Sciatic nerve (tissue), 2 donors: ENCODE measurements around the gene NKTR. TPM values are rescaled to one million over a fixed set of nuclear protein-coding genes. Genes with fewer than 3 reads are reported as not detected.

Experiments
- ATAC-seq: fragments of 200-7000 bp; cut with Tn5 transposase; one replicate; pipeline ENCODE4 v1.9.1; 2020; ENCODE audit warnings: mild to moderate bottlenecking, moderate library complexity
- DNase-seq: peaks from one replicate; pipeline ENCODE4 v3.0.0-alpha.2; 2020; ENCODE audit warnings: low spot score
- intact Hi-C: fragments of 100-400 bp; cut with DNase I; formaldehyde crosslinking; loops from one replicate; pipeline ENCODE4 v1.14.2; 2022
- total RNA-seq: library from RNA; stranded (reverse); fragmentation: NEBNext Ultra II Directional; extraction: Animal tissue kit (Norgen Biotek cat#: 25700); gene quantifications from one replicate; pipeline ENCODE4 v1.2.1, GENCODE V29; 2021
- donor health status: DM: no; HTN: no; CAD: no.
- donor health status: DM: no; HTN: no; CAD: no.

Gene NKTR
- total RNA-seq, 1 donor from 2014 or later = 149 TPM

GRCh38 chr3:42638339-42638842 is 37.9 kb downstream of the NKTR start:
- intact Hi-C loops = no loop called here
- no peak for DNase-seq
- no peak for ATAC-seq

GRCh38 chr3:42639192-42639591 is 38.7 kb downstream of the NKTR start:
- DNase-seq (no peak), ATAC-seq (no peak)
- intact Hi-C loops = no loop called here

GRCh38 chr3:42640129-42640528 is 39.6 kb downstream of the NKTR start:
- intact Hi-C loops = no loop called here
- DNase-seq = no peak
- no peak for ATAC-seq

GRCh38 chr3:42640771-42641370 is 40.4 kb downstream of the NKTR start:
- ATAC-seq (no peak), DNase-seq (no peak)
- intact Hi-C loops = no loop called here

- ATAC-seq (no peak), DNase-seq (no peak)
- intact Hi-C loops = no loop called here
Measured at GRCh38 chr3:42647821-42648459, 47.5 kb downstream of the NKTR start.

- intact Hi-C loops = no loop called here
- ATAC-seq (no peak), DNase-seq (no peak)
Measured at GRCh38 chr3:42649006-42649405, 48.5 kb downstream of the NKTR start.

- no peak for DNase-seq
- ATAC-seq = no peak
- intact Hi-C loops = loop anchor here (5.0 to 10.0 kb wide), 2 partner anchors 55 to 98 kb away; partner anchors contain the start of gene SS18L2
Measured at GRCh38 chr3:42649783-42650182, 49.3 kb downstream of the NKTR start.

GRCh38 chr3:42651248-42652091 is 51.0 kb downstream of the NKTR start:
- DNase-seq (peak; percentile 51), ATAC-seq (no peak)
- intact Hi-C loops = loop anchor here (5.0 to 10.0 kb wide), 2 partner anchors 57 to 96 kb away; partner anchors contain the start of gene SS18L2

- intact Hi-C loops = loop anchor here (5.0 to 10.0 kb wide), 2 partner anchors 57 to 95 kb away; partner anchors contain the start of gene SS18L2
- ATAC-seq (no peak), DNase-seq (no peak)
Measured at GRCh38 chr3:42652251-42652610, 51.7 kb downstream of the NKTR start.

- peak; percentile 77 for DNase-seq
- peak; percentile 57 for ATAC-seq
- intact Hi-C loops = loop anchor here (5.0 to 10.0 kb wide), 2 partner anchors 58 to 95 kb away; partner anchors contain the start of gene SS18L2
Measured at GRCh38 chr3:42652611-42653302, 52.3 kb downstream of the NKTR start.

- ATAC-seq (peak; percentile 5), DNase-seq (no peak)
- intact Hi-C loops = loop anchor here (5.0 to 10.0 kb wide), 2 partner anchors 58 to 94 kb away; partner anchors contain the start of gene SS18L2
Measured at GRCh38 chr3:42653303-42653559, 52.7 kb downstream of the NKTR start.

- DNase-seq = peak; percentile 82
- intact Hi-C loops = loop anchor here (5.0 to 10.0 kb wide), 2 partner anchors 59 to 94 kb away; partner anchors contain the start of gene SS18L2
- ATAC-seq = peak; percentile 9
Measured at GRCh38 chr3:42653560-42654330, 53.3 kb downstream of the NKTR start, which contains the start of gene ZBTB47. TSS of gene ZBTB47 (plus strand) at chr3:42653697. CDS start at chr3:42658356, 4,659 bp downstream.

GRCh38 chr3:42654331-42655201 is 54.1 kb downstream of the NKTR start:
- intact Hi-C loops = loop anchor here (5.0 to 10.0 kb wide), 2 partner anchors 60 to 93 kb away; partner anchors contain the start of gene SS18L2
- peak; percentile 54 for ATAC-seq
- peak; percentile 80 for DNase-seq

- peak; percentile 81 for DNase-seq
- ATAC-seq = peak; percentile 9
- intact Hi-C loops = loop anchor here (10.0 kb wide), 1 partner anchor 61 kb away; the partner anchor contains the start of gene SS18L2
Measured at GRCh38 chr3:42655331-42655888, 54.9 kb downstream of the NKTR start.

- intact Hi-C loops = loop anchor here (10.0 kb wide), 1 partner anchor 61 kb away; the partner anchor contains the start of gene SS18L2
- no peak for ATAC-seq
- DNase-seq = no peak
Measured at GRCh38 chr3:42655980-42656679, 55.6 kb downstream of the NKTR start.
